Fibroblast of gingiva (primary cell): Measurements from ENCODE around the gene SPOCK2.

Source experiments
- DNase-seq: peaks from one replicate; pipeline ENCODE4 v3.0.0-alpha.2; 2011; ENCODE audit warnings: low read depth

SPOCK2 gene

GRCh38 chr10:72010234-72010973, 77.9 kb downstream of the SPOCK2 start:
- no peak for DNase-seq

- DNase-seq, result peak; percentile 100
These were observed 78.8 kb downstream of the SPOCK2 start for GRCh38 chr10:72009425-72010081.

- DNase-seq, result no peak
These were observed 79.3 kb downstream of the SPOCK2 start for GRCh38 chr10:72009051-72009424.
